K562 (cell line): ENCODE results near the gene RFPL1. TPM values are rescaled to one million over a fixed set of nuclear protein-coding genes. Genes with fewer than 3 reads are reported as not detected.
A peak's percentile ranks its signal among the peaks of the same experiment; 100 is the strongest.

ENCODE experiments used
- GTF2F1 ChIP-seq: IDR thresholded peaks from 2 replicates; pipeline ENCODE4 v1.6.1; 2011; ENCODE audit warnings: low read depth, low read length, improper control_type of control experiment
- KLF6 ChIP-seq: fragments of 250-450 bp; sonication (Bioruptor Pico); IDR thresholded peaks from 2 replicates; pipeline ENCODE4 v1.4.0; 2020; ENCODE audit warnings: mild to moderate bottlenecking, moderate library complexity, borderline replicate concordance
- MEIS2 ChIP-seq: fragments of 450-650 bp; IDR thresholded peaks from 2 replicates; pipeline ENCODE4 v1.6.1; 2014; ENCODE audit warnings: mild to moderate bottlenecking; ENCODE audit not compliant: partially characterized antibody
- RAD21 ChIP-seq, 2 experiments: fragments of 250-450 bp in 1 of 2; fragments of 450-650 bp in 1 of 2; sonication (Bioruptor Pico) in 1 of 2; formaldehyde crosslinking in 1 of 2; IDR thresholded peaks in 1 of 2; conservative IDR thresholded peaks in 1 of 2; 2 replicates each; pipeline versions ENCODE4 v1.4.0 to v1.8.0; 2020 to 2022; ENCODE audit warnings: mild to moderate bottlenecking in 2 of 2, moderate library complexity in 1 of 2
- polyA plus RNA-seq, 8 experiments: library from polyadenylated mRNA; depleted of rRNA in 4 of 8; stranded (reverse) in 5 of 8; unstranded in 3 of 8; fragments of >200 nt; fragmentation: Nextera tagmentation in 2 of 8; fragmentation: Illumina TruSeq in 1 of 8; extraction: Ambion mirVana in 2 of 8; extraction: Trizol in 1 of 8; gene quantifications; 2 replicates each; pipeline versions ENCODE4 v1.2.1 to v1.2.3, GENCODE V29; 2011 to 2014; ENCODE audit warnings: inconsistent platforms in 1 of 8, missing spikeins in 1 of 8
- total RNA-seq, 7 experiments: library from RNA; depleted of rRNA in 6 of 7; stranded (reverse); fragments of >200 nt in 6 of 7; fragmentation: Illumina TruSeq in 2 of 7; extraction: Trizol in 2 of 7; gene quantifications; 2 replicates each; pipeline versions ENCODE4 v1.2.1 to v1.2.3, GENCODE V29; 2011 to 2021; ENCODE audit warnings: low replicate concordance in 1 of 7
- TF ChIP-seq, protein P1 (sequence below), 2 experiments: fragments of 450-650 bp; formaldehyde crosslinking in 1 of 2; IDR thresholded peaks; 2 replicates each; pipeline versions ENCODE4 v1.4.0 to v1.6.1; 2014 to 2020; ENCODE audit warnings: mild to moderate bottlenecking in 2 of 2, borderline replicate concordance in 1 of 2, low read depth in 1 of 2

RFPL1 gene
- total and polyA plus RNA-seq, 9 of the 15 experiments (the other 6 are each of a cell fraction or from before 2014, with no cell fraction given), result not detected

DNA sequence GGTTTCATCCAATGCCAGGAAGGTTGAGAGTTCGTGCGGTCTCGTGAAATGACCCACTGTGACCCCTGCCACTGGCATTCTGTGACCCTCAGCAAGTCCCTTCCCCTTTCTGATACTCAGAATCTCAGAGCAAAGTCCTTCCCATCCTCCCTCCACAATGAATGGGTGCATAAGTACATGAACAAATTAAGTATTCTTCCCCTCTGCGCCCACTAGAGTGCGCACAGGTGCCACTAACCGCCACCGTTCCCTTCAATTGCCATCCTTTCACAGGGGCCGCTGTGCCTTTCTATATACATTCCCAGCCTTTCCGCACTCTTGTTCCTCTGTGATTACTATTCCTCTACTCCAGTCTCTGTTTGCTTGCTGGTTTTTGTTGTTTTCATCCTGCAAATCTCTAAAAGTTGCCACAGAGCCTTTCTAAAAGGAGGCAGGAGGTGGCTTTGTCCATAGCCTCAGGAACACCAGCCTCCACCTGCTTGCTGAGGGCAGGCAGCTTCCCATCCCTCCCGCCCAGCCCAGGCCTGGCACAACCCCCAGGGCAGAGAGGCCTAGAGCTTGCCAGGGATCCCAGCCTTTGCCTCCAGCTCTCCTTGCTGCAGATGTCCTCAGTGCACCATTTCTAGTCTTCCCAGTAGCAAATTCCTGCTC is 43.3 kb upstream of the RFPL1 start (continued):
- TF ChIP-seq KLF6 (CRISPR knock-in tag) (no peak), MEIS2 (no peak), GTF2F1 (no peak), RAD21 (CRISPR knock-in tag; conservative IDR thresholded peaks at IDR 0.05 in 1 of 2, IDR thresholded peaks at IDR 0.05 in 1 of 2) (peak; percentile 73 to 86)
- TF ChIP-seq, protein P1, sequence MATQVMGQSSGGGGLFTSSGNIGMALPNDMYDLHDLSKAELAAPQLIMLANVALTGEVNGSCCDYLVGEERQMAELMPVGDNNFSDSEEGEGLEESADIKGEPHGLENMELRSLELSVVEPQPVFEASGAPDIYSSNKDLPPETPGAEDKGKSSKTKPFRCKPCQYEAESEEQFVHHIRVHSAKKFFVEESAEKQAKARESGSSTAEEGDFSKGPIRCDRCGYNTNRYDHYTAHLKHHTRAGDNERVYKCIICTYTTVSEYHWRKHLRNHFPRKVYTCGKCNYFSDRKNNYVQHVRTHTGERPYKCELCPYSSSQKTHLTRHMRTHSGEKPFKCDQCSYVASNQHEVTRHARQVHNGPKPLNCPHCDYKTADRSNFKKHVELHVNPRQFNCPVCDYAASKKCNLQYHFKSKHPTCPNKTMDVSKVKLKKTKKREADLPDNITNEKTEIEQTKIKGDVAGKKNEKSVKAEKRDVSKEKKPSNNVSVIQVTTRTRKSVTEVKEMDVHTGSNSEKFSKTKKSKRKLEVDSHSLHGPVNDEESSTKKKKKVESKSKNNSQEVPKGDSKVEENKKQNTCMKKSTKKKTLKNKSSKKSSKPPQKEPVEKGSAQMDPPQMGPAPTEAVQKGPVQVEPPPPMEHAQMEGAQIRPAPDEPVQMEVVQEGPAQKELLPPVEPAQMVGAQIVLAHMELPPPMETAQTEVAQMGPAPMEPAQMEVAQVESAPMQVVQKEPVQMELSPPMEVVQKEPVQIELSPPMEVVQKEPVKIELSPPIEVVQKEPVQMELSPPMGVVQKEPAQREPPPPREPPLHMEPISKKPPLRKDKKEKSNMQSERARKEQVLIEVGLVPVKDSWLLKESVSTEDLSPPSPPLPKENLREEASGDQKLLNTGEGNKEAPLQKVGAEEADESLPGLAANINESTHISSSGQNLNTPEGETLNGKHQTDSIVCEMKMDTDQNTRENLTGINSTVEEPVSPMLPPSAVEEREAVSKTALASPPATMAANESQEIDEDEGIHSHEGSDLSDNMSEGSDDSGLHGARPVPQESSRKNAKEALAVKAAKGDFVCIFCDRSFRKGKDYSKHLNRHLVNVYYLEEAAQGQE (IDR thresholded peaks at IDR 0.05; ENCODE audit: borderline replicate concordance), result peak; percentile 73; the same call in 1 of the 2 replicates
- TF ChIP-seq, protein P1 (CRISPR knock-in tag; IDR thresholded peaks at IDR 0.05; ENCODE audit: low read depth), result no peak
